Fibroblast of skin of back (primary cell): ENCODE measurements around the gene RAB24.

Source experiments
- DNase-seq: peaks from one replicate; pipeline ENCODE4 v3.0.0-alpha.2; 2013

RAB24 gene

DNA sequence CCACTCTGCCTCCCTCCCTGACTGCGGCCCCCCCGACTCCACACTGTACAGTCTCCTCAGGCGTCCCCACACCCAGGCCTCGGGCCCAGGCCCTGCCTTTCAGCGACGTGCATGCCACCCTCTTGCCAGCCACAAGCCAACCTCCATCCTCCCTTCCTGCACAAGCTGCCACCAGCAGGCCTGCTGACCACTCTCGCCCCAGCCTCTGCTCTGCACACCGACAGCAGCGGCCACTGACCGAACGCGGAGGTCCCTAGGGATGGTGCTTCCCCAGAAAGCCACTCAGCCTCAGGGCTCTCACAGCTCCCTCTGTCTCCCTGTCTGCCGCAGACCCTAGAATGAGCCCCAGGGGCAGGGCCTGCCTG is 29.4 kb upstream of the RAB24 start:
- DNase-seq, result no peak

DNA sequence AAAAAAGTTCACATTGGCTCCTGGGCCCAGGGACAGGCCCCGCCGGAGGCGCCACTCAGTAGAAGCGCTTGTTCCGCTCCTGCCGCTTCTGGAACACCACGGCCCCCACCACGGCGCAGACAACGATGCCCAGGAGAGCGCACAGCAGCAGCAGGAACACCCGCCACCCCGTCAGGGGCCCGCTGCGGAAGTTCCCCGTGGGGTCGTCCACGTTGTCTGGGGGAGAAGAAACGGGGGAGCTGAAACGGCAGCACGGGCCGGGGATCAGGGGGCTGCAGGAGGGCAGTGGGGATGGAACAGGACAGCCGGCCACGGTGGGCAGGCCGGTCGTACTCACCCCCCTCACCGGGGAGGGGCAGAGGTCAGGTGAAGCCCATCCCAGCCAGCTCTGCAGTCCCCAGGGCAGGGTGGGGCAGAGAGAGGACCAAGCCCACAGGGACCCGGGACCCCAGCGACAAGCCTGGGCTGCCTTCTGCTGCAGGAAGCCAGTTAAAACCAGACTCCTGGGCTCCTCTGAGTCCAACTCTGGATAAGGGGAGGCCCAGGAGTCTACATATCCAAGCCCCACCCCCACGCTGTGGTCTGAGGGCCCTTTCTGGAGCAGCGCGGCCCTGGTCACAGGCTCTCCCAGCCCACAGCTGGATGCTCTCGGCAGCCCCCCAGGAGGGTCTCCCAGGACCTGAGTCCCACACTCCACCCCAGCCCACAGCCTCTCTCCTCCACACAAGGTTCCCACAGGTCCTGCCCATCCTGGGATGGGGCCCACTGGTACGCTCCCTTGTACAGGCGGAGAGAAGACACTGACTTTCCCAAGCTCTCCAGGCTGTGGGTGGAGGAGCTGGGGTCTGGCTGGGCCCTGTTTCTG is 28.7 kb upstream of the RAB24 start:
- DNase-seq, result no peak

GRCh38 chr5:177330991-177331842 is 27.7 kb upstream of the RAB24 start:
- no peak for DNase-seq

DNA sequence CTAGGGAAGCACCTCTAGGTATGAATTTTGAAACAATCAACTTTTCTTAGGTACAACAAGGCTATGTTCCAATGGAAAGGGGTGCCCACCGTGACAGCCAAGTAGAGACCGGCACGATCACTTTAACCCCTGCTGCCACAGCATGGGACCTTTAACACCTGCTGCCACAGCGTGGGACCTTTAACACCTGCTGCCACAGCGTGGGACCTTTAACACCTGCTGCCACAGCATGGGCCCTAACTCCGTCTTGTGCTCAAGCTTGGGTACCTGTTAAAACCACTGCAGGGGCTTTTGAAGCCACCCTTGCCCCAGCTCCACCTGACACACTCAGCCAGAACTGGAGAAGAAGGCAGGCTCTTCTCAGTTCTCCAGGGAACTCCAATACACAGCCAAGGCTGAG is 26.4 kb upstream of the RAB24 start:
- no peak for DNase-seq

DNA sequence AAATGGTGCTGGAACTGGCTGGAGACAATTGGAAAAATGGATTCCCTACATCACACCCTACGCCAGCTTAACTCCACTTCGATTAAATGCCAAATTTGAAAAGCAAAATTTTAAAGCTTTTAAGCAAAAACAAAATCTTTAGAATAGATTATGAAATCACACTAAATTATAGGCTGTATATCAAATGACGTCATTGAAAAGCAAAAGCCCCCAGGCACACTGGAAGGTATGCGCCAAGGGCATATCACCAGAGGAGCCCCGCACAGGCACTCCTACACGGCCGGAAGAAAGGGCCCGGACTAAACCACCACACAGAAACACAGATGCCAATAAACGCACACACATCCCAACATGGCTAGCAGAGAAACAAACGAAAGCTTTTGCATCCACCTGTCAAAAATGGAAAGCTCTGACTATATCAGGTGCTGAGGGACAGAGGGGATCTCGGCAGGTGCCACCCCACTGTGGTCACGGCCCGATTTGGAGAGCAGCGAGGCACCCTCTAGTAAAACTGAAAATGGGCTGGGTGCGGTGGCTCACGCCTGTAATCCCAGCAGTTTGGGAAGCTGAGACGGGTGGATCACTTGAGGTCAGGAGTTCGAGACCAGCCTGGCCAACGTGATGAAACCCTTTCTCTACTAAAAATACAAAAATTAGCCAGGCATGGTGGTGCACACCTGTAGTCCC is 25.2 kb upstream of the RAB24 start:
- DNase-seq, result no peak

GRCh38 chr5:177327539-177328522 is 24.3 kb upstream of the RAB24 start:
- no peak for DNase-seq

DNA sequence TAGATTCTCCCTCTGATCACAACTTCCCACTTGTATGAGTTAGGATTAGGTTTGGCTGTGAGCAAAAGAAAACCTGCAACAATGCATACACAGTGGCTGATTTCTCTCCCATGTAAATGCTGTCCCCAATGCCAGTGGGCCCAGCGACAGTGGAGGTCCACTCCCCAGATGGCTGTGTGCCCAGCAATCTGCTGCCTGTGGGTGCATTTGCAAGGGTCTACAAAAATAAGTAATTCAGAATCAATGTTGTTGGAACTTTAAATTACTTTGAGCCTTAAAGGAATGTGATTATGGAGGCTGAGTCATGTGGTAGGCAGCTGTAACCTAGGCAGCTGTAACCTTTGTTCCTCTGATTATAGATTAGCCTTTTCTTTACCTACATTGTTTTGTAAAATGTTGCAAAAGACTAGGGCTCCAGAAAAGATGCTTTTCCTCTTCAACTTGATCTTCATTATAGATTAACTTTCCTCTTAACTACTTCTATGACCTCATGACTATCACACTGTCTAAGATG is 22.4 kb upstream of the RAB24 start:
- DNase-seq, result no peak

- no peak for DNase-seq
Observed at GRCh38 chr5:177320879-177321278, 17.4 kb upstream of the RAB24 start.

DNA sequence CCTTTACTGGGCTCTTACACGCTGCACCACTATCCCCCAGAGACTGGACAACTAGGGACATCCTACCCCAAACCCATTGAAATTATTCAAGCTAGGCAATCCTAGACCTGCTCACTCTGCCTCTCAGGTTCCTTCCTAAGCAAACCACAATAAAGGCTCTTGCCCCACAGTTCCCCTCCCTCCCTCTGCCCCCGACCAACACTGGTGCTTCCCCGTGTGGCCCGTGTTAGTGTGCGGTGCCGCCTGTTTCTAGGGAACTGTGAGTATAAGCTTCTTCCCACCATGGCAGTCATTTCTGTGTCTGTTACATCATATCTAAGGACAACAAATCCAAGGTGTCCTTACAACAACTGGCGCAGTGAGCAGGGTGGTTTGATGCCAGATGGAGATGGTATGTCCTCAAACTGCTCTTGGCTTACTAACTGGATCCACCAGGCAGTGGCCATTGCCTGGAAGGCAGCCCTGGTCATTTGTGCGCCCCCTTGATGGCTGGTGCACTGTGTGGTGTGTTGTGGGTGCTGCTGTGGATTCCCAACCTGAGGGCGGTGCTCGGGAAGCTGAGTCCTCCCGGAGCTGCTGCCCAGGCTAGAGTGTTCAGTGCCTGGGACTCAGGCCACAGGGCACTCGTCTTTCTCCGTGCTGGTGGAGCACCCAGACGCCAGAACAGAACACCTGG is 16.5 kb upstream of the RAB24 start:
- no peak for DNase-seq

GRCh38 chr5:177317959-177318377 is 14.4 kb upstream of the RAB24 start:
- peak; percentile 70 for DNase-seq

- DNase-seq, result no peak
Observed at GRCh38 chr5:177316005-177316404, 12.5 kb upstream of the RAB24 start.

GRCh38 chr5:177315411-177315810 is 11.9 kb upstream of the RAB24 start:
- no peak for DNase-seq

DNA sequence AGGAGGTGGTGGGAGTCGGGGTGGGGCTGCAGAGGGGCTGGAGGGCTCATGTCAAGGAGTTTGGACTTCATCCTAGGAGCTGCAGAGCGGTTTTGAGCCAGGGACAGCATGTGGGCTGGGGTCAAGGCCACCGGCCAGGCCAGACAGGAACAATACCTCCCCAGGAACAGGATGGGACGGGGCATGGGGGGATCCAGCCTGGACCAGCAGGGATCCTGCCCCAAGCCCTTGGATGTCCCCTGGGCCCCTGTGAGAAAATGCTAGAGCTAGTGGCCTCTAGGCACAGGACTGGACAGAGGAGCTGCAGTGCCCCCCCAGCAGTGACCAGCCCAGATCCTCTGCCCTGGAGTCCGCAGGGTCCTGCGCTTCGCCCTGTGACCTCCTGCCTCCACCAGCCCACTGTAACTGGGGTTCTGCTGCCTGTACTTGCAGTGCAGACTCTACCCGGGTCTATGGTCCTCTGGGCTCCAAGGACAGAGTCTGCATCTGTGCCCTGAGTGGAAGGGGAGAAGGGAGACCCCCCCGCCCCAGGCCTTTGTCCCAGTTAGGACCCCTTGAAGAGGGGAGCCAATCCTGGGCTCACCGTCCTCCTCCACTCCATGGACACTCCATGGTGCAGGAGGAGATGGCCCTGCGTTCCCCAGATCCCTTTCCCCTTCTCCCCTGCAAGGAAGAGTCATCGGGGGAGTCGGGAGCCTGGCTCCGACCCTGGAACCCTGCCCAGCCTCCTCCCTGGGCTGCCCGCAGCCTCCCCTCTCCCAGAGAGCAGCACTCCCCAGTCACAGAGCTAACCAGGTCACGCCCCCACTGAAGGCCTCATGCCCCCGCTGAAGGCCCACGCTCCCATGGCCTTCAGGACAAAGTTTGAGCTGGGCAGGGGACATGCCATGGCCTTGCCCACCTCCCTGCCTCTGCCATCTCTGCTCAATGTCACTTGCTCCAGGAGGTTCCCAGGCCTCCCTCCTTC is 11.1 kb upstream of the RAB24 start:
- DNase-seq, result no peak

DNA sequence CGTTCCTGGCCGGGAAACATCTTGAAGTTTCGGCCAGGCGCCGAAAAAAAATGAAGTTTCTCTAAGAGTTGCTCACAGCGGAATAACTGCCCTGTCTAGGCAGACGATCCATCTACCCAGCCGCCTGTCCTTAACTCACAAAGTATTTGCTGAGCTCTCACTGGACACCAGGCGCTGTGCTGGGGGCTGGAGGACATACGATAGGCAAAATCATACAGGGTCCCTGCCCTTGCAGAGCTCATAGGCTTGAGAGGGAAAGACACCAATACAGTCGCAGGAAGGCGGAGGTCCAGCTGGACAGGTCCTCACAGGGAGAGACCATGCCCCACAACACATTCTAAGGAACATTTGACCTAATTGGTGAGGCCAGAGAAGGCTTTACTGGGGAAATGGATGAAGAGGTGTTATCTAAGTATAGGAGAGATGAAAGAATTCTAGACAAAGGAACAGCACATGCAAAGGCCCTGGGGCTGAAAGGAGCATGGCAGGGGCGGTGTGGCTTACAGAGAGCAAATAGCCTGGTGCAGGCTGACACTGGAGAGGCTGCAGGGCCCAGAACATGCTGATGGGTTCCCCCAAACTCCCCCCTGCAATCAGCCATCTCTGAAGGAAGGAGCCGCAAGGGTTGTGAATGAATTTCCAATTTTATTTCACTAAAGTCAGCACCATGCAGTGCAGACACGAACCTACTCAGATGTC is 10.2 kb upstream of the RAB24 start:
- DNase-seq, result no peak

DNA sequence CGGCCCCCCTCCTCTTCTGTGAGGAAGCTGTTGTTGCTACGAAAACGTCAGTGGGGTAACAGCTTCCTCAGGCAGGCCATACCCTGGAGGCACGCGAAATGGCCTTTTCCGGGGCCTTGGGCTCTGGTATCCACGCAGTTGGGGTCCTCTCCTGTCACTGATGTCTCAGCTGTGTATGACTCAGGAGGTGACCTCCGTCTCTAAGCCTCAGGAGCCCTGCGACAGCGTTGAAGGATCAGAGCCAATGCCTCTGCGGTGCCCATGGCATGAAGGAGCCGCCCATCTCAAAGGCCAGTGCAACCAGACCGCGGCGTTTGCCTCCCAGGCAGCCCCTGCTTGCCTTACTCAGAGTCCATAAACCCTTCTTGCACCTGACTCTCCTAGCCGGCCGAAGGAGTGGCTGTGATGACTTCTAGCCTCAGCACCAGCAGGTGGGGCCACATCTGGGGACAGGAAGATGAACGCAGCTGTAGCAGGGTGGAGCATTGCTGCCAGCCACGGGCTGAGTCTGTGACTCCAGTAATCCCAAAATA is 9.2 kb upstream of the RAB24 start:
- peak; percentile 55 for DNase-seq

DNA sequence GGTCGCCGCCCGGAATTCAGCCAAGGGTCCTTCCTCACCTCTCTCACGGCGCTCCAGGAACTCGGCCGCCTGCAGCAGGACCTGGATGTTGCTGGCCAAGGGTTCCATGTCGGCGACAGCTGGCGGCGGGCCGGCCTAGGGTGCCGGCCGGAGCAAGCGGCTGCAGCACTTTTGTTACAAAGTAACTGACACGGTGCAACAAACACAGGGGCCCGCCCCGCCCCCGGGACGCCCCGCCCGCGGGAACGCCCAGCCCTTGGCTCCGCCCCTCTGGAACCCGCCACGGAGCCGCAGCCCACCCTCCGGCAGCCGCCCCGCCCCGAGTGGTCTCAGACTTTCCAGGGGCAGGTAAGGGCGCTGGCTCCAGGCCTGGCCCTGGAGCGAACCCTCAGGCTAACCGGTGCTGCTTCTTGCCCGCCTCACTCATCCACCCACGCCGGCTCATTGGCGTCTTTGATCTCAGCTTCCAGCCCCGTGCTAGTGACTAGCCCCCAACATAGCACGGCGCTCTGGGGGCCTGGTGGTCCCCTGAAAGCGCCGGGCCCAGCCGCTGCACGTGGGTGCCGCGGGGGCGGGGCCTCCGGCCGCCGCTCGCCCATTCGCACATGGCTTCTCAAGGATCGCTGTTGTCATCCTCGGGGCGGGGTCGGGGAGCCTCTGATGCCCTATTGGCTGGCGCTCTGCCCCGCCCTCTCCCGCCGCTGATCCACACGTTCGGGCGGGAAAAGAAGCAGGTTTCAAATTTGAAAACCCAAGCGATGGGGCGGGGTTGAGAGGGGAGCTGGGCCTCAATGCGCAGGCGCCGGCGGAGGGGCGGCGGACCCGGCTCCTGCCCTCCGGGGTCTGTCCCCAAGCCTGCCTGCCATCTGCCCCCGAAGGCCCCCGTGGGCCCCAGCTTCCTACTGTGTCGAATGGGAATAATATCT is 8.5 kb upstream of the RAB24 start, which contains the start of gene MXD3:
Gene MXD3 (minus strand): TSS at position 176 of the 926 bp plus-strand sequence. CDS start 68 bp downstream, at position 108.
- peak; percentile 96 for DNase-seq

GRCh38 chr5:177311392-177311722 is 7.8 kb upstream of the RAB24 start:
- no peak for DNase-seq
